Stomach (tissue), 4 donors: ENCODE measurements around the gene CTCF.

ENCODE experiments used
- EP300 ChIP-seq: sonication (generic); formaldehyde crosslinking; IDR thresholded peaks from one replicate; pipeline ENCODE4 v1.6.1; 2017; ENCODE audit warnings: antibody characterized with exemption
- POLR2A ChIP-seq, 4 donors: fragments of 450-650 bp; IDR thresholded peaks; one replicate each; pipeline ENCODE4 v1.6.1; 2016; ENCODE audit warnings: antibody characterized with exemption in 4 of 4, control low read depth in 2 of 4, mild to moderate bottlenecking in 1 of 4, moderate library complexity in 1 of 4
- POLR2AphosphoS5 ChIP-seq, 3 donors: sonication (generic); formaldehyde crosslinking; IDR thresholded peaks; one replicate each; pipeline ENCODE4 v1.6.1; 2016; ENCODE audit warnings: antibody characterized with exemption in 3 of 3
- TF ChIP-seq, protein P1 (sequence below), 7 experiments: fragments of 450-650 bp in 4 of 7; fragments of 200-600 bp in 3 of 7; sonication (generic) in 3 of 7; IDR thresholded peaks; one replicate each; pipeline ENCODE4 v1.5.1; 2016 to 2019; ENCODE audit warnings: antibody characterized with exemption in 7 of 7, control low read depth in 2 of 7, mild to moderate bottlenecking in 1 of 7

DNA sequence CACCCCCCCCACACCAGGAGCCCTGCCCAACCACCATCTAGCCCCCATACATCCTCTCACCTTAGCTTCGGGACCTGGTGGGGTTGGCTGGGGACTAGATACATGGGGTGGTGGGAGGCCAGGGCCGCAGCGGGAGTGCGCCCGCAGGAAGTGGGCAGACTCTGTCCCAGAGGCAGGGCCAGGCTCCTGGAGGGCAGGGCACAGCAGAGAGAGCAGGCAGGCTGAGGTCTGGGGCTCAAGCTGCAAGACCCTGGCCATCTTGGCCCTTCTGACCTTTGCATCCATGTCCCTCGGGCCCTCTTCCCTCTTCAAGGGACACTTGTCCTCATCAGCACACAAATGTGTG lies 101.5 kb downstream of the CTCF start:
- TF ChIP-seq, protein P1, sequence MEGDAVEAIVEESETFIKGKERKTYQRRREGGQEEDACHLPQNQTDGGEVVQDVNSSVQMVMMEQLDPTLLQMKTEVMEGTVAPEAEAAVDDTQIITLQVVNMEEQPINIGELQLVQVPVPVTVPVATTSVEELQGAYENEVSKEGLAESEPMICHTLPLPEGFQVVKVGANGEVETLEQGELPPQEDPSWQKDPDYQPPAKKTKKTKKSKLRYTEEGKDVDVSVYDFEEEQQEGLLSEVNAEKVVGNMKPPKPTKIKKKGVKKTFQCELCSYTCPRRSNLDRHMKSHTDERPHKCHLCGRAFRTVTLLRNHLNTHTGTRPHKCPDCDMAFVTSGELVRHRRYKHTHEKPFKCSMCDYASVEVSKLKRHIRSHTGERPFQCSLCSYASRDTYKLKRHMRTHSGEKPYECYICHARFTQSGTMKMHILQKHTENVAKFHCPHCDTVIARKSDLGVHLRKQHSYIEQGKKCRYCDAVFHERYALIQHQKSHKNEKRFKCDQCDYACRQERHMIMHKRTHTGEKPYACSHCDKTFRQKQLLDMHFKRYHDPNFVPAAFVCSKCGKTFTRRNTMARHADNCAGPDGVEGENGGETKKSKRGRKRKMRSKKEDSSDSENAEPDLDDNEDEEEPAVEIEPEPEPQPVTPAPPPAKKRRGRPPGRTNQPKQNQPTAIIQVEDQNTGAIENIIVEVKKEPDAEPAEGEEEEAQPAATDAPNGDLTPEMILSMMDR (IDR thresholded peaks at IDR 0.05) = no peak
- no peak for TF ChIP-seq POLR2A (IDR thresholded peaks at IDR 0.05)
- TF ChIP-seq EP300 = no peak
- TF ChIP-seq POLR2AphosphoS5 (IDR thresholded peaks at IDR 0.05) = no peak
